NCI-H1694 treated with DMSO at 0.1 percent for 48 hours (cell line): Measurements from ENCODE around the gene NLRP1.
A peak's percentile ranks its signal among the peaks of the same experiment; 100 is the strongest.

Source experiments
- DNase-seq: peaks from one replicate; lab custom pipeline; 2025; lab: John Stamatoyannopoulos, UW

The NLRP1 gene

DNA sequence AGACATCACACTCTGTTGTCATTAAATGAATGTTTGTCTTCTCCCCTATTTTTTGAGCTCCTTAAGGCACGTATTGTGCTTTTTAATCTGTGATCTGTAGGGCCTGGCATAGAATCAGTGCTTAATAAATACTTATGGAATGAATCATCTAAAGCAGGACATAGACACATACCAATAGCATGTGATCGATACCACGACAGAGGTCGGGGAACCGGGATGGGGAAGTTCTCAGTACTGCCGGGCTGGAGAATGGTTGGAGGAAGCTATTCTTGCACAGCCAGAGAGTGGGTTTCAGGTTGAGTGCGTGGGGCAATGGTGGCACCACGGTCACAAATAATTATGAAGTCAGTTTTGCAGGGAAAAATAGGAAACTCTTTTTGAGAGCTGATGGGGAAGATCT is 26.8 kb downstream of the NLRP1 start:
- DNase-seq: no peak

- DNase-seq: no peak
Observed at GRCh38 chr17:5555254-5555653, 29.1 kb downstream of the NLRP1 start.

DNA sequence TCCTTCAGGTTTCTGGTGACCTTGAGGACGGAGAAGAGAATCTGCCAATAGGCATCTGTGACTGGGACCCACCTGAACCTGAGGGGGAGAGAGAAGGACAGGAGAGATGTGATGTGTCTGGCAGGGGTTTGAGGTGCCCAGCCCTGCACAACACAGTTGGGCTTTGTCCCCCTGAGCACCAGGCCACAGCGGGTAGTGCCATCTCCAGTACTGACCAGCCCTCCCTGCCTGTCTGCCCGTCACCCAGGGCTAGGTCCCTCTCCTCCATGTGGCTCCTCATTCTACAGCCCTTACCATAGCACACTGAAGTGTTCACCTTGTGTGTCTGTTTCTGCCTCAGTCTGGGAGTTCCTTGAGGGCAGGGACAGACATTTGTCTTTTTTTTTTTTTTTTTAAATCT is 30.8 kb downstream of the NLRP1 start:
- DNase-seq: no peak

DNA sequence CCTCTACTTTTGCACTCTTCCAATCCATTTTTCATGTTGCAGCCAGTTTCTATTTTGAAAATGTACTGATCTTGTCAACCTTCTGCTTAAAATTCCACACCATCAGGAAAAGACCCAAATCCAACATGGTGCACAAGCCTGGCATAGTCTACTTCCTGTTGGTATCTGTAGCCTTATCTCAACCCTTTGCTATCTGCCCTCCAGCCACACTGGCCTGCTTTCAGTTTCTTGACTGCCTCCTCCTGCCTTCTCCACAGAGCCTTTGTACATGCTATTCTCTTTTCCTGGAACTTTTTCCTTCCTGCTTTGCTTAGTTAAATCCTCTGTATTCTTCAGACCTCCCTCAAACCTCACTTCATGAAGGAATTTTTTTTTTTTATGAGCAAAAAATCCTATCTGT is 31.5 kb downstream of the NLRP1 start:
- DNase-seq: no peak

DNA sequence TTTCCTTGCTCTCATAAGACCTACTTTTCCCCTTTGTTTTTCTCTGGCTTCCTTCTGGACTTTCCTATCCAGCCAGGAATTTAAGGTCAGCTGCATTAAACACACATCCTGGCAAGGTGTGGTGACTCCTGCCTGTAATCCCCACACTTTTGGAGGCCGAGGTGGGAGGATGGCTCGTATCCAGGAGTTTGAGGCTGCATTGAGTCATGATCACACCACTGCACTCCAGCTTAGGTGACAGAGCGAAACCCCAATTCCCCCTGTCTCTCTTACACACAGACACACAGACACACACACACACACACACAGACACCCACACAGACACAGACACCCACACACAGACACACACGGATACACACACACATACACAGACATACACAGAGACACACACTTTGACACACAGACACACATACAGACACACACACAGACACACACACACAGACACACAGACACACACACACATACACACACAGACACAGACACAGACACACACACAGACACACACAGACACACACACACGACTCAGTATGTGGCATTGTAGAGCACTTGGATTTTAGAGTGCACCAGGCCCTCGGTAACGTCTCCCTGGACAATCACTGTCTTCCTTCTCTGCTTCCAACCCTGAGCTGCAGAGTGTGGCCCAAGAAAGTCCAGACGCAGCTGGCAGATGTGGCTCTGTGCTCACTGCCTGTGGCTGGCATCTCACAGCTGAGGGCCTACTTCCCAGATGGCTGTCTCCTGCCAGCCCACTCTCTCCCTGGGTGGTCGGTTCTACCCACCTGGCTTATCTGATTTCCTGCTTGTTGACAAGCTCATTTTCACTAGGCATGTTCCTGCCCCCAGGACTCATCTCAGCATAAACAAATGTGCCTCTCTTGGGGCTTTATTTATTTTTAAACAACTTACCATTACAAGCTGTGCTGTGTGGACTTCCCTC is 39.0 kb downstream of the NLRP1 start:
- DNase-seq: no peak

GRCh38 chr17:5544115-5544514 is 40.2 kb downstream of the NLRP1 start:
- DNase-seq: no peak

GRCh38 chr17:5541610-5542202 is 42.6 kb downstream of the NLRP1 start:
- DNase-seq: no peak

- DNase-seq: no peak
Observed at GRCh38 chr17:5540321-5540720, 44.0 kb downstream of the NLRP1 start.

DNA sequence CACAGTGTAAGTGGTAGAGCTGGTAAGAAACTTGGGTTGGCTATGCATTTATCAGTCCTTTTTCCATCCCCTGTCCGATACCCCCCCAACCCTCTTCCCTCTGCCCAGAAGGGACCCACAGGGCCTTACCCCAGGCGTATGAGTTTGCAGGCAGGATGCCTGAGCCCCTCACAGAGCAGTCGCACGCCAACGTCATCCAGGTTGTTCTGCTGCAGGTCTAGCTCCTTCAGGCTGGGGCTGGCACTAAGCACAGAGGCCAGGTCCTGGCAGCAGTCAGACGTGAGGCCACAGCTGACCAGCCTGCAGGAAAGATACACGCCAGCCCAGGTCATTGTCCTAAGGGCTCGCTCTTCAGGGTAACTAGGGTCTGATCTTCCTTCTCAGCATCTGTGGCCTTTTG is 45.0 kb downstream of the NLRP1 start:
- no peak for DNase-seq

- DNase-seq: no peak
Observed at GRCh38 chr17:5536866-5537650, 47.3 kb downstream of the NLRP1 start.

DNA sequence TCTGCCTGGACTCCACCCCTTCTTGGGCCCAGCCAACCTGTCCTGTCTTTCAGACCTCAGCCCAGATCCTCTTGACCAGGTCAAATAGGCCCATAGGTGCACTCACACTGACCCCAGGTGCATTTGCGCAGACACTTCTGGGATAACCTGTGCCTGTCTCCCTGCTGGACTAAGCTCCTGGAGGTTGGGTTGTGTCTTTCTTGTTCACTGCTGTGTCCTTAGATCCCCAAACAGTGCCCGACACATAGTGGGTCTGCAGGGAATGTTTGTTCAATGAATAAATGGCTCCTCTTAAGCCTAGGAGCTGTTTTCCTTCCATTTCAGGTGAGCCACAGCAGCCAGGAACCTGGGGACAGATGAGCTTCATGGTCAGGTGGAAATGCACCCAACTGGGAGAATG is 48.9 kb downstream of the NLRP1 start:
- no peak for DNase-seq

- no peak for DNase-seq
Observed at GRCh38 chr17:5533486-5534315, 50.6 kb downstream of the NLRP1 start.

- DNase-seq: no peak
Observed at GRCh38 chr17:5532581-5532980, 51.7 kb downstream of the NLRP1 start.

- no peak for DNase-seq
Observed at GRCh38 chr17:5531085-5531418, 53.3 kb downstream of the NLRP1 start.

DNA sequence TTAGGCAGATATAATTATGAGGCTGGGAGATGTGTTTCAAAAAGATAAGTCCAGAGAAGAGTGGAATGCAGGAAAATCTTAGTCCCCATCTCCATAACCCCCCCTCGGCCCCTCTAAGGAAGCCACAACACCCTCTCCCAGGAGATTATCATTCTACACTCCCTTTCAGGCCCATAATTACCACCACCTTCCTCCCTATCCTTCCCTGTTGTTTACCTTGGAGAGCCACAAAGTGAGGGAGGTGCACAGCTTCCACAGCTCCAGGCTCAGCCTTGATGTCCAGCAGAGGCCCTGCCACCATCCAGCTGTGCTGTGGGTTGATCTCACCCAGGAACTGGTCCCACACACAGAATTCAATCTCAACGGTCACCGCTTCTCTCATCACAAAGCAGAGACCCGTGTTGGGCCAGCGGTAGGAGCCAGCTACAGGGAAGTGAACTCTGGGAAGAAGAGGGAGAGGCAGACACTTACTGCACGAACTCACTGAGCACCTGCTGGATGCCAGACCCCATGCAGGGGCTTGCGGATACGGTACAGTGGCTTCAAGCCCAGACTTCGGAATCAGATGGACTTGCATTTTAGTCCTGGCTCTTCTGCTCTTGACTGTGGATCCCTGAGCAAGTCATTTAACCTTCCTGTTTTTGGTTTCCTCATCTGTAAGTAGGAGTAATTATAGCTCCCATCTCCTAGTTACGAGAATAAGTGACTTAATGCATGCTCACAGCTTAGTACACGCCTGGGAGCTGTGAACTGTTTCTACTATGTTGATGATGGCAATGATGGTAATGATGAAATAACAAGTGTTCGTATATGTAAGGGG is 53.8 kb downstream of the NLRP1 start:
- DNase-seq: no peak

DNA sequence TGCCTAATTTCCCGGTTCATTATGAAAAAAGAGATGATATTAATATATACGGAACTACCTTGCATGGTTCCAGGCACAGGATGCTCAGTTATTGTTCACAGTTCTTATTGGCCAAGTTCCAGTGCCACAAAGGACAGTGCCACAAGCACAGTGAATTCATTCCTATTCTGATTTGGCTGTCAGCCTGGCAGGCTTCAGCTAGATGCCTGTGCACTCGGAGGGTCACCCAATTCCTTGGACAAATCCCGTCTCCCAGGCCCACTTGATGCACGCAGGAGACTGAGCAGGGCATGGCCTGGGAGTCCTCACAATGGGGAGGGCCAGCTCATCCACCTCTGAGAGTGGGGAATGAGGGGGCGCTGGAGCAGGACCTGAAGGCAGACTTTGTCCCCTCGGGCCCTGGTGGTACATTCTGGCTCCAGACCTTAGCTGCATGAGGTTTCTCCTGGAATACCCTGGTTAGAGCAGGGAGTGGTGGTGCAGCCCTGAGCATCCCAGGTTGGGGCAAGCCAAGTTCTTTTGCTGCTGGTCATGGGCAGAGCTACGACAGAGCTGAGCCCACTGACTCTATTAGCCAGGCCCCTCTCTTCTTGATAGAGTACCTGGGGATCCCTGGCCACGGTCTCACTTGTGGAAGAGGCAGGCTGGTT is 56.6 kb downstream of the NLRP1 start:
- no peak for DNase-seq

DNA sequence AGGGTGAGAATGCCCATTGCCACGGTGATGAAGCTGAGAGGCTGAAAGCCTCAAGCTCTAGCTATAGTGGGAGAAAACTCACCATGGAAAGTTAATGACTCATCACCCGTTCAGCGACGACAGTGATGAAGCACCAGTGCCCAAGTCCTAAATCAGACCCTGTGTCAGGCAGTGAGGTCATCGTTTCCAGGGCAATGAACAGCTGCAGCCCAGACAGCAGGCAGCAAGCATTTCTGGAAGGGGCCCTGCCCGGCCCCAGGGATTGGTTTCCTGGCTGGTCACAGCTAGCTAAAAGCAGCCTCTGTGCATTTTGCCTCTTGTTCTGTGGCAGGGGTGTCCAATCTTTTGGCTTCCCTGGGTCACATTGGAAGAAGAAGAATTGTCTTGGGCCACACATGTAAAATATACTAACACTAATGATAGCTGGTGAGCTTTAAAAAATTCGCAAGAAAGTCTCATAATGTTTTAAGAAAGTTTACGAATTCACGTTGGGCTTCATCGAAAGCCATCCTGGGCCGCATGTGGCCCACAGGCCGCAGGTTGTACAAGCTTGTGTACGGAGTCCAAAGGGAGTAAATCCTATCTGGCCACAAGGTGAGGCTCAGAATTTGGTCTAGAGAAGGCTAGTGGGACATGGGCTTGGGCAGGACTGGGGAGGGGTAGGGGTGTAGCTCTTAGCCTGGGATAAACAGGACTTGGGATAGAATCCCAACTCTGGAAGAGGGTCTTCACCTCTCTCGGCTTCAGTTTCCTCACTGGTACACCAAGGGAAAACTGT is 57.3 kb downstream of the NLRP1 start:
- DNase-seq: peak; percentile 3

DNA sequence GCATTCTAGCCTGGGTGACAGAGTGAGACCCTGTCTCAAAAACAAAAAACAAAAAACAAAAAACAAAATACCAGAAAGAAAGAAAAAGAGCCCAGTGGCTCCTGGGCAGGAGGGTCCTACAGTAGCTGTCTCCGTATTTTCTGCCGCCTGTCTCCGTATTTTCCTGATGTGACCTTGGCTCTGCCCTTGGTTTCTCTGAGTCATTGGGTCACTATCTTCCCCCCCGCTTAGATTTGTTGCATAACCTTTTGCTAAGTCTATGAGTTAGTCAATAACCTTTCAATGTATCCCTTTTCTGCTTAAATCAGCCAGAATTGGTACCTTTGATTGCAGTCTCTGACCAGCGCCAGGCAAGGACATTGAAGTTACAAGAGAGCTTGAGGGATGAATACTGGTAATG is 61.1 kb downstream of the NLRP1 start:
- DNase-seq: no peak

DNA sequence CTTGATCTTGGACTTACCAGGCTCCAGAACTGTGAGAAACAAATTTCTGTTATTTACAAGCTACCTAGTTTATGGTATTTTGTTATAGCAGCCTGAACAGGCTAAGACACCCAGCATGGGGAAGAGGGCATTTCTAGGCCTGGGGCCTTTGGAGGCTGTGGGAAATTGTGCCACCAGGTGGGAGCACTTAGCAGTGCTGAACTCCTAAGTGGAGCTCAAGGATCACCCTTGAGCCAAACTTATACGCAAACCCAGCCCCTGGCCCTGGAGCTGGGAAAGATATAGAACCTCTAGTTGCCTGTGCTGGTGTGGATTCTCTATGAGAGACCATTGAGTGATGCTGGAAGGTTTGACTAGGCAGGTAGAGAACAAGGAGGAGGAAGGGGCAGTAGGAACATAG is 61.8 kb downstream of the NLRP1 start:
- DNase-seq: no peak
